SIG-M5 treated with dmso at 0.1 percent for 504 hours (cell line): ENCODE results near the gene MYO7B.
A peak's percentile ranks its signal among the peaks of the same experiment; 100 is the strongest.
"Not testable (repeated sequence)": the region's sequence is repeated elsewhere in the genome, so short reads cannot be mapped to it uniquely, and the experiment has no call there.

Source experiments
- DNase-seq: peaks from one replicate; lab custom pipeline; 2025; ENCODE audit not compliant: unreplicated experiment; lab: John Stamatoyannopoulos, UW

Gene MYO7B

GRCh38 chr2:127551221-127551930, 15.9 kb downstream of the MYO7B start:
- DNase-seq: no peak

GRCh38 chr2:127552336-127552735, 16.9 kb downstream of the MYO7B start:
- no peak for DNase-seq

GRCh38 chr2:127552846-127553245, 17.4 kb downstream of the MYO7B start:
- no peak for DNase-seq

- no peak for DNase-seq
These were observed 23.4 kb downstream of the MYO7B start for GRCh38 chr2:127558911-127559310.

- no peak for DNase-seq
These were observed 24.0 kb downstream of the MYO7B start for GRCh38 chr2:127559454-127559853.

GRCh38 chr2:127560201-127560930, 24.9 kb downstream of the MYO7B start:
- no peak for DNase-seq

- no peak for DNase-seq
These were observed 25.4 kb downstream of the MYO7B start for GRCh38 chr2:127560931-127561280.

- DNase-seq: no peak
These were observed 25.9 kb downstream of the MYO7B start for GRCh38 chr2:127561371-127561770.

- DNase-seq: peak; percentile 43
These were observed 27.5 kb downstream of the MYO7B start for GRCh38 chr2:127562936-127563335.

- DNase-seq: peak; percentile 39
These were observed 28.3 kb downstream of the MYO7B start for GRCh38 chr2:127563458-127564428.

GRCh38 chr2:127564429-127565260, 29.2 kb downstream of the MYO7B start:
- no peak for DNase-seq

GRCh38 chr2:127565261-127566138, 30.0 kb downstream of the MYO7B start:
- no peak for DNase-seq

GRCh38 chr2:127566139-127566417, 30.6 kb downstream of the MYO7B start:
- DNase-seq: no peak

- no peak for DNase-seq
These were observed 31.1 kb downstream of the MYO7B start for GRCh38 chr2:127566576-127566975.

GRCh38 chr2:127567351-127567854, 31.9 kb downstream of the MYO7B start:
- no peak for DNase-seq

- no peak for DNase-seq
These were observed 32.6 kb downstream of the MYO7B start for GRCh38 chr2:127568128-127568527.

GRCh38 chr2:127569666-127570065, 34.2 kb downstream of the MYO7B start:
- no peak for DNase-seq

- DNase-seq: no peak
These were observed 35.1 kb downstream of the MYO7B start for GRCh38 chr2:127570282-127571250.

- DNase-seq: not testable (repeated sequence)
These were observed 36.9 kb downstream of the MYO7B start for GRCh38 chr2:127572352-127572751.
